HG03025 (cell line): ENCODE data around the gene CCDC54.

Experiments
- ATAC-seq: cut with Tn5 transposase; IDR thresholded peaks from one replicate; pipeline ENCODE4 v1.9.1; 2021; ENCODE audit warnings: mild to moderate bottlenecking, moderate library complexity; ENCODE audit not compliant: unreplicated experiment, low FRiP score

The CCDC54 gene

DNA sequence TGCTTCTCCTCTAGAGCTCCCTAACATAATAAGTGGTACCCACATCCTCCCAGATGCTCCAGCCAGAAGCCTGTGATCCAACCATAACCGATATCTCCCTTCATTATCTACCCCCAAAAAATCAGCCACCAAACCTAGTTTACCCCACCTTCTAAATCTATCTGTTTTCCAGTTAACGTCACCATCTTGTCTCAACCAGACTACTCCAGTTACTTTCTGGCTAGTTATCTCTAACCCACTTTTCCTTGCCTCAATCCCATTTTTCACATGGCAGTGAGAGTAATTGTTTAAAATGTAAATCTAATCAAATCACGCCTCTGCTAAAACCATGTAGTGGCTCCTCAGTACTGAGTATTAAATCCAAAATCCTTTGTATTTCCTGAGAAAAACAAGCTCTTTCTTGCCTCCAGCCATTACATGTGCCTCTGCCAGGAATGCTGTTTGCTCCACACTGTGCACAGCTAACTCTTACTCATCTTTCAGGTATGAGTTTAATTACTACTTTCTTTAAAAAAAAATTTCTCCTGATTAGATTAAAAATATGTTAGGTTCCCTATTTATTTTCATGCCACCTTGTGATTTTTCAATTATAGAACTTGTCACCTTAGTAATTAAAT is 15.4 kb downstream of the CCDC54 start:
- ATAC-seq = no peak

- ATAC-seq = no peak
Observed at GRCh38 chr3:107394502-107394901, 17.3 kb downstream of the CCDC54 start.

DNA sequence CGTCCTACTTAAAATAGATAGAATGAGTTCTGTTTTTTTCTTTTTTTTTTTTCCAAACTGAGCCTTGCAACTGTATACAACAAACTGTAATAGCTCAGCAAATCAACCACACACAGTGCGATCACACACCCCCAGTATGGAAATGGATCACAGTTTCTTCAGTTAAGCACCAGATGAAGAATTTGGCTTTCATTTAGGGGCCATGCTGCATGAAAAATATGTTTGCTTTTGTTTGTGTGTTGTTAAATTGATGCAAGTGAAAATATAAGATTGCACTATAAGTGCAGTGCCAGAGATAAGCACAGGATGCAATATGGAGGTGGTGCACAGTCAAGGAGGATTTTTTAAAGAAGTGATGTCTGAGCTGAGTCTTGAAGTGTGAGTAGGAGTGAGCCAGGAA is 17.8 kb downstream of the CCDC54 start:
- no peak for ATAC-seq

GRCh38 chr3:107401301-107401700 is 24.1 kb downstream of the CCDC54 start:
- ATAC-seq = no peak

- ATAC-seq = no peak
Observed at GRCh38 chr3:107402214-107402613, 25.0 kb downstream of the CCDC54 start.

GRCh38 chr3:107404727-107405469 is 27.7 kb downstream of the CCDC54 start:
- no peak for ATAC-seq

DNA sequence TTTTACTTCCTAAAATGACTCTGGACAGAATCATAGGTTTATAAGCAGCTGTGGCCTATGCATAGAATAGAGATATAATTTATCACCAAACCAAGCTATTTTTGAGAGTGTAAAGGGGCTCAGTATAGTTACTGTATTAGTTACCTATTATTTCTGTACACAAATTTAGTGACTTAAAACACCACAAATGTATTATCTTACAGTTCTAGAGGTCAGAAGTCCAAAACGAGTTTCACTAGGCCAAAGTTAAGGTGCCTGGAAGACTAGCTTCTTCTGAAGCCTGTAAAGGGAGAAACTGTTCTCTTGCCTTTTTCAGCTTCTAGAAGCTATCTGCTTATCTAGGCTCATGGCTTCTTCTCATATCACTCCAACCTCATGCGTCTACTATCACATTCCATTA is 30.1 kb downstream of the CCDC54 start:
- no peak for ATAC-seq

DNA sequence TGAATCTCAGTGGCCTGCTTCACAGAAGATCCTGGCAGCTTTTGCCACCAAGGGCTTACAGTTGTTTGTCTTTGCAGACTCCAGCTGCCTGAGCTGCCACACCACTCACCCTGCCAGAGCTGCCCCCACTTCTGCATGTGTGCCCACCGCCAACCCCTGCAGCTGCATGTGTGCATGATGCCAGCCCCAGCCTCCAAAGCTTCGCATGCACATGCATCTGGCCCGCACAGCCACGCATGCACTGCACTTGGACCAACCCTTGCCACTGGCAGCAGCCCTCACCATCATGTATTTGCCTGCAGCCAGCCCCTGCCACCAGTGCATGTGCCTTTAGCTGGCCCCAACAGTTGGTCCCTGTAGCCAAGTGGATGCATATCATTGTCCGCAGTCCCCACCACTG is 31.3 kb downstream of the CCDC54 start:
- no peak for ATAC-seq

- ATAC-seq = no peak
Observed at GRCh38 chr3:107409365-107409764, 32.1 kb downstream of the CCDC54 start.

DNA sequence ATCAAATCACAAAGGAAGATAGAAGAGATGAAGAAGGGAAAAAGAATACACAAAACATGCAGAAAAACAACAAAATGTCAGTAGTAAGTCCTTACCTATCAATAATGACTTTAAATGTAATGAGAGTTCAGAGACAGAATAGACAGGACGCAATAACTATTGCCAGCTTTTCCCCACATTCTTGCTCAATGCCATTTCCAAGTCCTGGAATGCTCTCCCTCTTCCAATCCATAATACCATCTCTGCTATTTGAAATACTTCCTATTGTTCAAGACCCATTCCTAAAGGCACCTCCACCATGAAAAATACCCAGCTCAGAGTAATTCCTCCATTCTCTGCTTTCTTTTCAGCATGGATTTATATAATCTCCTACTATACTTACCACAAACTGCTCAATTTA is 33.4 kb downstream of the CCDC54 start:
- ATAC-seq = no peak

- no peak for ATAC-seq
Observed at GRCh38 chr3:107411056-107411455, 33.8 kb downstream of the CCDC54 start.

GRCh38 chr3:107411779-107412178 is 34.5 kb downstream of the CCDC54 start:
- ATAC-seq = no peak

DNA sequence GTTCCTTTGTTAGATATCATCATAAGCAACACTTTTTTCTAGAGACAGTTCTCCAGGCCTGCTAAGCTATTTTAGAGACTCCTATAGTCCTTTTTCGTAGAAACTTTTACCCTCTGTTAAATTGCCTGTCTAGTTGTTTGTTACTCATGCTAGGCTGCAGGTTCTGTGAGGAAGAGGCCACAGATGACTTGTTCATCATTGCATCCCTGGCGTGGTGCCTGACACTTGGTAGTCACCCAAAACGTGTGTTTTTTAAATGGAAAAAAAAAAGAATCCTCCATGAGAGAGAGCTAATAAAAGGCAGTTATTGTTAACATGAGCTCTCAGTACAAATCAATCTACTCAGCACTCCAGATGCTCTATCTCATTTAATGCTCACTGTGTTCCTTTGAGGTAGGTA is 35.1 kb downstream of the CCDC54 start:
- no peak for ATAC-seq

GRCh38 chr3:107413264-107413663 is 36.0 kb downstream of the CCDC54 start:
- ATAC-seq = no peak

- ATAC-seq = peak; percentile 74
Observed at GRCh38 chr3:107414325-107414964, 37.2 kb downstream of the CCDC54 start.

GRCh38 chr3:107416138-107416537 is 38.9 kb downstream of the CCDC54 start:
- no peak for ATAC-seq

GRCh38 chr3:107416886-107417285 is 39.6 kb downstream of the CCDC54 start:
- ATAC-seq = no peak

- ATAC-seq = peak; percentile 79
Observed at GRCh38 chr3:107421170-107421792, 44.0 kb downstream of the CCDC54 start.

DNA sequence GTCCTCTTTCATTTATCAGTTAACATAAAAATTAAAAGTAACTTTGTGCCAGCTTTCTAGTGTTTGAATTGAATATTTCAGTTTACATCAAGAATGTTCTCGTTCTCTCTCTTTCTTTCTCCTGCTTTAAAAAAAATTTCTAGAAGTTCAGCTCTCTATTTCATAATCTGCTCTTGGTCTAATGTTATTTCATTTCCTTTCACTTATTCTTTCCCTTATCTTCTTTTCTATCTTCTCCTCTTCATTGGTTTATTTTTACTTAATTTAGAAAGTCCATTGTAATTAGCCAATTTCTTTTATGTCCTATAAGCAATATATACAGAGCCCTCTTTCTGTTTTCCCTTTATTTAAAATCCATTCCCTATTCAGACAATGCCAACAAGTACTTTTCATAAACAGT is 44.6 kb downstream of the CCDC54 start:
- no peak for ATAC-seq

- no peak for ATAC-seq
Observed at GRCh38 chr3:107425033-107425432, 47.8 kb downstream of the CCDC54 start.

DNA sequence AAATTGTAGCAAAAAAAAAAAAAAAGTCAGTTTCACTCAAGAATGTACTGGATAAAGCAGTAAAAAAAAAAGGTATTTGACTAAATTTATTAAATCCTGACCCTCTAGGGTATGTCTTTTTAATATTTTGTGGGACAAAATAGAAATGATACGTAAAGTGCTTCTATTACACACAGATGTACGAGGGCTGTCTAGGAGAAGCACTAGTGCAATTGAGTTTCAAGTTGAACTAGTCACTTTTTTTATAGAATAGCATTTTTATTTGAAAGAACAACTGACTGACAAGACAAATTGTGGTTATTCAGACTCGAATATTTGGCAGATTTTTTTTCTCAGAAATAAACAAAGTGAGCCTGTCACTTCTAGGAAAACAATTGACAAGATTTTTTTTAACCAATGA is 49.0 kb downstream of the CCDC54 start:
- no peak for ATAC-seq
